ENCODE results near the gene AAMDC.

DNA sequence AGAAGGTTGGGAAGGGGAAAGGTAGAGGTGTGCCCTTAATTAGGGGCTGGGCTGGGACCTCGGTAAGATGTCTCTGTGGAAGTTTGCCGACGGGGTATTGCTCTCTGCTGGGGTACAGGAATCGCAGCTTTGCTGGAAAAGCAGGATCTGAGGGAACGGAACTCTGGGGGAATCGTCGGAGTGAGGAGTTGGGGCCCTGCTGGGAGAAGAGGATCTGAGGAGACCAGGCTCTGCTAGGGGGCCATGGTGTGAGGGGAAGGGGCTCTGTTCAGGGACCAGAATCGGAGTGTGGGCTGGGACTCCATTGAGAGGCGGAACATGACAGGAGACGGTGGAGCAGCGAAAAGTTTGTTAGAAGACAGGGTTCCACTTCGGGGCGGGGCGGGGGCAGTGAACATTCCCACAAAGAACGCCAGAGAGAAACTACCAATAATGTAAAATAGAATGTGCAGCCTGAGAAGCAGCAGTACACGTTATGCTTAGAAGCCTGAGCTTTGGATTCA lies 456 bp downstream of the AAMDC start:
- TF ChIP-seq EZH2 (IDR thresholded peaks at IDR 0.05; ENCODE audit: borderline replicate concordance, low read depth, low read length, poor library complexity, severe bottlenecking) (no peak), CTCF (conservative IDR thresholded peaks at IDR 0.05; ENCODE audit: low read depth, low read length) (no peak)
